ENCODE measurements around the gene CAPZA1. TPM values are rescaled to one million over a fixed set of nuclear protein-coding genes. Genes with fewer than 3 reads are reported as not detected.
A peak's percentile ranks its signal among the peaks of the same experiment; 100 is the strongest.

Gene CAPZA1
- total RNA-seq, 1 donor from 2014 or later, result 171 TPM

- no peak for FAIRE-seq
- H3K9me3 ChIP-seq (ENCODE audit: insufficient read depth, low read depth, low read length), result no peaks in the 10 kb centered on the region
- no peak overlapping the region for H3K4me3 Mint-ChIP-seq (ENCODE audit: unreplicated experiment)
- no peak overlapping the region for H3K4me2 ChIP-seq (ENCODE audit: low read length)
- no peak overlapping the region for H3K27ac ChIP-seq (ENCODE audit: low read depth, low read length)
- H3K4me3 ChIP-seq (ENCODE audit: insufficient read depth, low read depth, low read length), result no peak overlapping the region
- TF ChIP-seq EZH2 (IDR thresholded peaks at IDR 0.05; ENCODE audit: insufficient read depth, low read length), result no peak
- TF ChIP-seq CTCF (IDR thresholded peaks at IDR 0.05; ENCODE audit: insufficient read depth, low read depth, low read length), result no peak
- H3K27me3 Mint-ChIP-seq (ENCODE audit: low read depth, unreplicated experiment), result no peaks in the 10 kb centered on the region
- DNase-seq (ENCODE audit: low read depth), result peak; percentile 45
- peaks cover 15% of the 10 kb centered on the region for H3K36me3 Mint-ChIP-seq (ENCODE audit: low read depth, unreplicated experiment)
- no peaks in the 10 kb centered on the region for H3K27me3 ChIP-seq (ENCODE audit: insufficient read depth, low read length)
- no peak overlapping the region for H2AFZ ChIP-seq (ENCODE audit: low read depth, low read length)
- peaks cover 3% of the 10 kb centered on the region for H4K20me1 ChIP-seq (ENCODE audit: insufficient read depth, low read length)
- no peak overlapping the region for H3K9ac ChIP-seq (ENCODE audit: low read length)
- H3K4me1 ChIP-seq (ENCODE audit: insufficient read depth, low read length), result no peaks in the 10 kb centered on the region
- H3K36me3 ChIP-seq (ENCODE audit: insufficient read depth, low read length), result peaks cover 19% of the 10 kb centered on the region
- H3K79me2 ChIP-seq (ENCODE audit: insufficient read depth, low read length), result no peaks in the 10 kb centered on the region
- no peak overlapping the region for H3K27ac Mint-ChIP-seq (ENCODE audit: unreplicated experiment)
- no peaks in the 10 kb centered on the region for H3K9me3 Mint-ChIP-seq (ENCODE audit: unreplicated experiment)
- no peaks in the 10 kb centered on the region for H3K4me1 Mint-ChIP-seq (ENCODE audit: low read depth, unreplicated experiment)
These were observed 13.9 kb upstream of the CAPZA1 start for GRCh38 chr1:112605633-112606327.

DNA sequence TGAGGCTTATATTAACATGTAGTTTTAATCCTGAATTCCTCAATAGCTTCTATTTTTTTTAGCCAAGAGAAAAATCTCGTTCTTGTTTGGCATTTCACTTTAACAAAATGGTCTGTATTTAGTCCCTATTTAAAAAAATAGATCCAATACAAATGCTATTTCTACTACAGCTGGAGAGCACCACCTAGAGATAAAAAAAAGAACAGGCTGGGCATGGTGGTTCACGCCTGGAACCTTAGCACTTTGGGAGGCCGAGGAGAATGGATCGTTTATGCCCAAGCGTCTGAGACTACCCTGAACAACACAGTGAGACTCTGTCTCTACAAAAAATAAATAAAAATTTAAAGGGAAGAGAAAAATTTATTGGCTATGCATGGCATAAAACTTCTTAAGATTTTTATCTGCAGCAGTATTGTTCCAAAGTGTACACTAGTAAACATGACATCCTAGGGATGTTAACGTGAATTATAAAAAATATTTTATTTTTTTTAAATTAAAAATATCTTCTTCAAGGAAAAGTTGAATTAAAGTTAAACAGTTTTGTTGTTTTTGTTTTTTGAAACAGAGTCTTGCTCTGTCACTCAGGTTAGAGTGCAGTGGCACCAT, 5.1 kb upstream of the CAPZA1 start:
- Mint-ChIP-seq H3K4me3 (ENCODE audit: unreplicated experiment) (no peak overlapping the region), H3K27me3 (ENCODE audit: low read depth, unreplicated experiment) (no peaks in the 10 kb centered on the region), H3K27ac (ENCODE audit: unreplicated experiment) (peak overlapping the region; percentile 81), H3K9me3 (ENCODE audit: unreplicated experiment) (no peaks in the 10 kb centered on the region), H3K4me1 (ENCODE audit: low read depth, unreplicated experiment) (peaks cover 1% of the 10 kb centered on the region), H3K36me3 (ENCODE audit: low read depth, unreplicated experiment) (peaks cover 4% of the 10 kb centered on the region)
- FAIRE-seq, result no peak
- DNase-seq (ENCODE audit: low read depth), result no peak
- Histone ChIP-seq H3K27ac (ENCODE audit: low read depth, low read length) (no peak overlapping the region), H3K4me1 (ENCODE audit: insufficient read depth, low read length) (peaks cover 2% of the 10 kb centered on the region), H3K27me3 (ENCODE audit: insufficient read depth, low read length) (no peaks in the 10 kb centered on the region), H3K79me2 (ENCODE audit: insufficient read depth, low read length) (peaks cover 60% of the 10 kb centered on the region), H3K9ac (ENCODE audit: low read length) (no peak overlapping the region), H3K4me3 (ENCODE audit: insufficient read depth, low read depth, low read length) (no peak overlapping the region), H3K4me2 (ENCODE audit: low read length) (no peak overlapping the region), H4K20me1 (ENCODE audit: insufficient read depth, low read length) (no peaks in the 10 kb centered on the region), H2AFZ (ENCODE audit: low read depth, low read length) (no peak overlapping the region), H3K36me3 (ENCODE audit: insufficient read depth, low read length) (peaks cover 26% of the 10 kb centered on the region), H3K9me3 (ENCODE audit: insufficient read depth, low read depth, low read length) (no peaks in the 10 kb centered on the region)
- TF ChIP-seq CTCF (IDR thresholded peaks at IDR 0.05; ENCODE audit: insufficient read depth, low read depth, low read length) (peak; percentile 59), EZH2 (IDR thresholded peaks at IDR 0.05; ENCODE audit: insufficient read depth, low read length) (no peak)
